Sigmoid colon (tissue), 4 donors: ENCODE data around the gene KRTAP10-12.

Experiments
- EP300 ChIP-seq, 4 donors: sonication (generic); formaldehyde crosslinking; IDR thresholded peaks; one replicate each; pipeline ENCODE4 v1.6.1; 2017; ENCODE audit warnings: antibody characterized with exemption in 4 of 4
- POLR2AphosphoS5 ChIP-seq, 4 donors: sonication (generic); formaldehyde crosslinking; IDR thresholded peaks; one replicate each; pipeline ENCODE4 v1.6.1; 2017; ENCODE audit warnings: antibody characterized with exemption in 4 of 4
- TF ChIP-seq, protein P1 (sequence below), 4 experiments: fragments of 450-650 bp in 3 of 4; fragments of 200-600 bp in 1 of 4; IDR thresholded peaks; one replicate each; pipeline ENCODE4 v1.5.1; 2016 to 2019; ENCODE audit warnings: antibody characterized with exemption in 4 of 4, mild to moderate bottlenecking in 3 of 4, moderate library complexity in 2 of 4

DNA sequence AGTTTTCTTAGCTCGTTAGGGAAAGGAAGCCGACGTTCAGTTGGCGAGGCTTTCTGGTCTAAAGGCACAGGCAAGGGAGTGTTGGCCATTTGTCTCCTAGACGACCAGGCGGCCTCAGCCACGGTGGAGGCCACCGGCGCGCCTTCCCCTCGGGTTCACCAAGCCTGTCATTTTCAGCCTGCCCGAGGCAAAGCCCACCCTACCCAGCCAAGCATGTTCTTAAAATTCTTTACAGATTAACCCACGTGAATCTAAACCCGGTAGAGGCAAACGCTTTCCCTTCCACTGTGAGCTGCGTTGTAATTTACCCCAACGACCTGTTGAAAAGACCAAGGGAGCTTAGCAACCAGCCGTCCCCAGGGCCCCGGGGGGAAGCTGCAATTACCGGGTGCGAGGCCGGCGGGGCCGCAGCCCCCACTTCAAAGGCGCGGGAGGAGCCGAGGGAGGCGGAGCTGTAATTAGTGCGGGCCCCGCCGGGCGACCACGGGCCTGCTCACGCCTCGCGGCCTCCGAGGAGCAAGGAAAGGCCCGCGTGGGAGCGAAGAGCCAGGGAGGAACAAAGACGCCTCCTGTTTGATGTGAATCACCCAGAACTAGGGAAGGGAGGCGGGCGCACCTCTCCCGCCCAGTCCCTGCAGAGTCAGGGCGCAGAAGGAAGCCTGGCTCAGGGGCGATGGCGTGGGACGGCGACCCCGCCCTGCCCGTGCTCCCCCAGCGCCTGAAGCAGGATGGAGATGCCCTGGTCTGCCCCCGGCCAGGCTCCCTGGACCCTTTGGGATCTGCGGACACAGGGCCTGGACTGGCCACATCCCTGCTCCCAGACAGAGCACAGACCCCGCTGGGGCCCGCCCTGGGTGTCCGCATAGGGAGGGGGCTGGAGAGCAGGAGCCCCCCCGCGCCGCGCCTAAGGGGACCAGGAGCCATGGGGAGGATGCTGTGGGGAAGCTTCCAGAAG, 26.5 kb downstream of the KRTAP10-12 start:
- TF ChIP-seq, protein P1, sequence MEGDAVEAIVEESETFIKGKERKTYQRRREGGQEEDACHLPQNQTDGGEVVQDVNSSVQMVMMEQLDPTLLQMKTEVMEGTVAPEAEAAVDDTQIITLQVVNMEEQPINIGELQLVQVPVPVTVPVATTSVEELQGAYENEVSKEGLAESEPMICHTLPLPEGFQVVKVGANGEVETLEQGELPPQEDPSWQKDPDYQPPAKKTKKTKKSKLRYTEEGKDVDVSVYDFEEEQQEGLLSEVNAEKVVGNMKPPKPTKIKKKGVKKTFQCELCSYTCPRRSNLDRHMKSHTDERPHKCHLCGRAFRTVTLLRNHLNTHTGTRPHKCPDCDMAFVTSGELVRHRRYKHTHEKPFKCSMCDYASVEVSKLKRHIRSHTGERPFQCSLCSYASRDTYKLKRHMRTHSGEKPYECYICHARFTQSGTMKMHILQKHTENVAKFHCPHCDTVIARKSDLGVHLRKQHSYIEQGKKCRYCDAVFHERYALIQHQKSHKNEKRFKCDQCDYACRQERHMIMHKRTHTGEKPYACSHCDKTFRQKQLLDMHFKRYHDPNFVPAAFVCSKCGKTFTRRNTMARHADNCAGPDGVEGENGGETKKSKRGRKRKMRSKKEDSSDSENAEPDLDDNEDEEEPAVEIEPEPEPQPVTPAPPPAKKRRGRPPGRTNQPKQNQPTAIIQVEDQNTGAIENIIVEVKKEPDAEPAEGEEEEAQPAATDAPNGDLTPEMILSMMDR (IDR thresholded peaks at IDR 0.05) = no peak
- TF ChIP-seq POLR2AphosphoS5 (IDR thresholded peaks at IDR 0.05) (no peak), EP300 (IDR thresholded peaks at IDR 0.05) (no peak)
